Fibroblast of the aortic adventitia (primary cell): ENCODE results near the gene KCTD16. TPM values are rescaled to one million over a fixed set of nuclear protein-coding genes. Genes with fewer than 3 reads are reported as not detected.

Experiments
- DNase-seq: peaks from one replicate; pipeline ENCODE4 v3.0.0-alpha.2; 2010; ENCODE audit warnings: low read depth
- H3K4me3 ChIP-seq: 2 replicates; pipeline ENCODE4 v1.5.1; 2011; ENCODE audit warnings: low read depth, mild to moderate bottlenecking, control low read depth, low read length, moderate library complexity
- total RNA-seq: library from RNA; depleted of rRNA; stranded (reverse); fragments of >200 nt; gene quantifications from 2 replicates; pipeline ENCODE4 v1.2.3, GENCODE V29; 2012; ENCODE audit warnings: low replicate concordance
- TF ChIP-seq, protein P1 (sequence below): IDR thresholded peaks from 2 replicates; pipeline ENCODE4 v1.5.1; 2011; ENCODE audit warnings: mild to moderate bottlenecking, low read length, control low read depth, inconsistent platforms; ENCODE audit not compliant: insufficient read depth

The KCTD16 gene
- total RNA-seq, 1 donor: 12.6 TPM

GRCh38 chr5:144247131-144247530 is 76.5 kb downstream of the KCTD16 start:
- TF ChIP-seq, protein P1, sequence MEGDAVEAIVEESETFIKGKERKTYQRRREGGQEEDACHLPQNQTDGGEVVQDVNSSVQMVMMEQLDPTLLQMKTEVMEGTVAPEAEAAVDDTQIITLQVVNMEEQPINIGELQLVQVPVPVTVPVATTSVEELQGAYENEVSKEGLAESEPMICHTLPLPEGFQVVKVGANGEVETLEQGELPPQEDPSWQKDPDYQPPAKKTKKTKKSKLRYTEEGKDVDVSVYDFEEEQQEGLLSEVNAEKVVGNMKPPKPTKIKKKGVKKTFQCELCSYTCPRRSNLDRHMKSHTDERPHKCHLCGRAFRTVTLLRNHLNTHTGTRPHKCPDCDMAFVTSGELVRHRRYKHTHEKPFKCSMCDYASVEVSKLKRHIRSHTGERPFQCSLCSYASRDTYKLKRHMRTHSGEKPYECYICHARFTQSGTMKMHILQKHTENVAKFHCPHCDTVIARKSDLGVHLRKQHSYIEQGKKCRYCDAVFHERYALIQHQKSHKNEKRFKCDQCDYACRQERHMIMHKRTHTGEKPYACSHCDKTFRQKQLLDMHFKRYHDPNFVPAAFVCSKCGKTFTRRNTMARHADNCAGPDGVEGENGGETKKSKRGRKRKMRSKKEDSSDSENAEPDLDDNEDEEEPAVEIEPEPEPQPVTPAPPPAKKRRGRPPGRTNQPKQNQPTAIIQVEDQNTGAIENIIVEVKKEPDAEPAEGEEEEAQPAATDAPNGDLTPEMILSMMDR: no peak
- H3K4me3 ChIP-seq: no peak overlapping the region
- DNase-seq: no peak

DNA sequence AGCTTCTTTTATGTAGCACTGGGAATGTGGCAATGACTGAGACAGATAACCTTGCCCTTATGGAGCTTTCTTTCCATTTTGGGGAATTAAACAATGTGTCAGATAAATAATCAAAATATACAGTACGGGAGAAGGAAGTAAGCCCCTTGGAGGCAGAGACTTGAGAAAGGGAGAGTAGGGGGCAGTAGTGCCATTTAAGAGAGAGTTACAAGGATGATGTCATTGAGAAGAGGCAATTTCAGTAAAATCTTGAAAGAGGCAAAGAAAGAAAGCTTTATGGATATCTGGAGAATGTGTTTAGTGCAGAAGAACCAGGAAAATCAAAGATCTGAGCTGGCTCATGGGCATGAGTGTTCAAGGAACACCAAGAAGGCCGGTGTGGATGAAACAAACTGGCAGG is 77.3 kb downstream of the KCTD16 start:
- H3K4me3 ChIP-seq: no peak overlapping the region
- TF ChIP-seq, protein P1: no peak
- DNase-seq: no peak

DNA sequence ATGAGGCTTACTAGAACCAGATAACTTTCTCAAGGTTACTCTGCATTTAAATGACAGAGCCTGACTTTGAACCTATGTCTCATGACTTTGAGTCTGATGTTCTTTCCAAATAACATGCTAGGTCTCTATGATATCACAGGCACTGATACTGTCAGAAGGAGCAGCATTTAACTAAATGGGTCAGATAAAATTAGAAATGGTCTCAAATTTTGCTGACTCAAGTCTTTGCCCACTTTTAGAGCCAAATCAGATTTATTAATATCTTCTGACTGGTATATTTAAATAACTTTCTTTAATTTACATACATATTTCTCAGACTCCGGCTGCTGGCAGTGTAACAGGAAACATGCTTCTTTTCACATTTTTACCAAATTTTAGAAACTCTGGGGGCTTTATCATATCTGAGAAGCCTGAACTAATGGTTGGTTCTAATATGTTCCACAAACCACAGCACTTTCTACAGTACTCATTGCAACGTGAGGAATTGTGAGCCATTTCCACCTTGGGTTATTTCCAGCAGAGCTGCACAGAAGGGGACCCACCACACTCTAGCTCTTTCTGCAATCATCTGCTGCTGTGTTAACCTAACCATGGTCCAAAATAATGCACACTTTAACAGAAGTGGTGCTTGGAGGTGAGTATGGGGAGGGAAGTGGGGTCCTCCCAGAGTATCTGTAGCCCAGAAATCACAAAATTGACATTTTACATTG is 79.2 kb downstream of the KCTD16 start:
- no peak overlapping the region for H3K4me3 ChIP-seq
- TF ChIP-seq, protein P1: no peak
- no peak for DNase-seq

GRCh38 chr5:144254552-144254951 is 83.9 kb downstream of the KCTD16 start:
- no peak overlapping the region for H3K4me3 ChIP-seq
- TF ChIP-seq, protein P1: no peak
- no peak for DNase-seq

- TF ChIP-seq, protein P1: no peak
- DNase-seq: no peak
- no peak overlapping the region for H3K4me3 ChIP-seq
Observed at GRCh38 chr5:144260121-144260520, 89.4 kb downstream of the KCTD16 start.

DNA sequence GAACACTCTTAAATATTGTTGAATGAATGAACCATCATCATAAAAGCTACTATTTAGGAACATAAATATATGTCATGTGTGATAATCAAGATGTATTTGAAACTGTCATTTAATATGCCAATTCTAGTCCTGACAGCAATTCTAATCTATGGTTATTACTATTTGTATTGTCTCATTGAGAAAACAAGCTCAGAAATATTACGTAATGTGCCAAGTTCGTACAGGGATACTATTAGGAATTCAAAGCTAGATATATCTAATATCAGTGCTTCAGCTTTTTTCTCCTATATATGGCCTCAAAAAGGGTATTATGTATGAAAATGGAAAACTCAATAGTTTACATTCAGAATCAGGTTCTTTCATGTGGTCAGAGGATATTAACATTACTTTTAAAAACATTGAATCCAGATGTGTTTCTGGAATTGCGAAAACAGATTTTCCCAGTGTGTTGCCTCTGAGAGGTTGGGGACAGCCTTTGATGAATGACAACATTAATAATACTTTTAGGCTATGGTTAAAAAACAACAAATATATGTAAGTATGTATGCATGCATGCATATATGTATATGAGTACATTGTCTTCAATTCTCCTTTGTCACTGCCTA is 95.1 kb downstream of the KCTD16 start:
- no peak overlapping the region for H3K4me3 ChIP-seq
- no peak for DNase-seq
- TF ChIP-seq, protein P1: no peak

GRCh38 chr5:144267961-144268513 is 97.4 kb downstream of the KCTD16 start:
- DNase-seq: no peak
- TF ChIP-seq, protein P1: no peak
- no peak overlapping the region for H3K4me3 ChIP-seq
